CD4-positive, alpha-beta T cell treated with Interleukin-15 for 4 hours (primary cell): Measurements from ENCODE around the gene CFDP1.
"Not testable (repeated sequence)": the region's sequence is repeated elsewhere in the genome, so short reads cannot be mapped to it uniquely, and the experiment has no call there.

Source experiments
- DNase-seq: peaks from one replicate; pipeline ENCODE4 v3.0.0-alpha.2; 2020; ENCODE audit warnings: low spot score

CFDP1 gene

GRCh38 chr16:75458439-75458838, 25.1 kb upstream of the CFDP1 start:
- DNase-seq = no peak

- DNase-seq = no peak
Observed at GRCh38 chr16:75458029-75458428, 24.7 kb upstream of the CFDP1 start.

GRCh38 chr16:75457485-75458021, 24.2 kb upstream of the CFDP1 start:
- no peak for DNase-seq

GRCh38 chr16:75456971-75457370, 23.7 kb upstream of the CFDP1 start:
- no peak for DNase-seq

- not testable (repeated sequence) for DNase-seq
Observed at GRCh38 chr16:75456486-75456885, 23.2 kb upstream of the CFDP1 start.

- DNase-seq = no peak
Observed at GRCh38 chr16:75455677-75456076, 22.4 kb upstream of the CFDP1 start.

GRCh38 chr16:75452464-75453190, 19.3 kb upstream of the CFDP1 start:
- no peak for DNase-seq

- DNase-seq = no peak
Observed at GRCh38 chr16:75446416-75446815, 13.1 kb upstream of the CFDP1 start.

- DNase-seq = no peak
Observed at GRCh38 chr16:75445298-75445697, 12.0 kb upstream of the CFDP1 start.

GRCh38 chr16:75443298-75443697, 10.0 kb upstream of the CFDP1 start:
- no peak for DNase-seq

GRCh38 chr16:75433732-75434413, 570 bp upstream of the CFDP1 start:
- peak; percentile 79 for DNase-seq

GRCh38 chr16:75429621-75430403, 3.5 kb downstream of the CFDP1 start:
- no peak for DNase-seq

- not testable (repeated sequence) for DNase-seq
Observed at GRCh38 chr16:75426524-75426923, 6.8 kb downstream of the CFDP1 start.

- DNase-seq = not testable (repeated sequence)
Observed at GRCh38 chr16:75424105-75424762, 9.1 kb downstream of the CFDP1 start.

GRCh38 chr16:75423723-75424104, 9.6 kb downstream of the CFDP1 start:
- no peak for DNase-seq

GRCh38 chr16:75421820-75422126, 11.5 kb downstream of the CFDP1 start:
- DNase-seq = no peak

- no peak for DNase-seq
Observed at GRCh38 chr16:75420987-75421819, 12.1 kb downstream of the CFDP1 start.

- no peak for DNase-seq
Observed at GRCh38 chr16:75416904-75417565, 16.3 kb downstream of the CFDP1 start.

- no peak for DNase-seq
Observed at GRCh38 chr16:75415169-75415905, 18.0 kb downstream of the CFDP1 start.

GRCh38 chr16:75413951-75414350, 19.4 kb downstream of the CFDP1 start:
- no peak for DNase-seq
